Endodermal cell (in vitro differentiated cells): ENCODE results near the gene PDE4D. TPM values are rescaled to one million over a fixed set of nuclear protein-coding genes. Genes with fewer than 3 reads are reported as not detected.

Source experiments
- DNase-seq: peaks from one replicate; pipeline ENCODE4 v3.0.0-alpha.2; 2017
- H3K27ac ChIP-seq: 2 replicates; pipeline ENCODE4 v1.5.1; 2013; ENCODE audit warnings: mild to moderate bottlenecking, low read depth, low read length, moderate library complexity
- H3K27me3 ChIP-seq: 2 replicates; pipeline ENCODE4 v1.6.1; 2013; ENCODE audit warnings: mild to moderate bottlenecking, low read length, moderate library complexity; ENCODE audit not compliant: insufficient read depth, control insufficient read depth, poor library complexity, severe bottlenecking
- H3K36me3 ChIP-seq: 2 replicates; pipeline ENCODE4 v1.7.0; 2013; ENCODE audit warnings: mild to moderate bottlenecking, low read length, moderate library complexity; ENCODE audit not compliant: control insufficient read depth, insufficient read depth
- H3K4me1 ChIP-seq: one replicate; pipeline ENCODE4 v1.7.0; 2013; ENCODE audit warnings: low read length; ENCODE audit not compliant: control insufficient read depth, insufficient read depth
- H3K4me3 ChIP-seq: 2 replicates; pipeline ENCODE4 v1.5.1; 2013; ENCODE audit warnings: mild to moderate bottlenecking, low read length, moderate library complexity
- H3K9ac ChIP-seq: 2 replicates; pipeline ENCODE4 v1.6.1; 2013; ENCODE audit warnings: mild to moderate bottlenecking, low read length, moderate library complexity; ENCODE audit not compliant: poor library complexity, severe bottlenecking; ENCODE audit errors: extremely low read depth
- H3K9me3 ChIP-seq: 2 replicates; pipeline ENCODE4 v1.6.1; 2013; ENCODE audit warnings: mild to moderate bottlenecking, low read length, moderate library complexity; ENCODE audit not compliant: control insufficient read depth
- H3K27ac Mint-ChIP-seq: 2 replicates; pipeline ENCODE4 v1.8.0; 2020; ENCODE audit warnings: mixed read lengths
- H3K27me3 Mint-ChIP-seq: 2 replicates; pipeline ENCODE4 v1.8.0; 2021; ENCODE audit warnings: mild to moderate bottlenecking, mixed read lengths; ENCODE audit not compliant: insufficient read depth
- H3K36me3 Mint-ChIP-seq: 2 replicates; pipeline ENCODE4 v1.8.0; 2020; ENCODE audit warnings: low read depth, mixed read lengths
- H3K4me1 Mint-ChIP-seq: 2 replicates; pipeline ENCODE4 v1.8.0; 2020; ENCODE audit warnings: mixed read lengths
- H3K4me3 Mint-ChIP-seq: 2 replicates; pipeline ENCODE4 v1.8.0; 2020; ENCODE audit warnings: mild to moderate bottlenecking, moderate library complexity, mixed read lengths
- H3K9me3 Mint-ChIP-seq: 2 replicates; pipeline ENCODE4 v1.8.0; 2020; ENCODE audit warnings: mild to moderate bottlenecking, mixed read lengths
- WGBS, 2 experiments: methylation state at CpG; one replicate each; pipeline versions ENCODE4 v1.1.5 to v1.1.7; 2013; ENCODE audit warnings: missing lambda C conversion rate in 2 of 2, mixed read lengths in 1 of 2; ENCODE audit not compliant: insufficient coverage in 1 of 2, insufficient read length in 1 of 2; 5-methylcytosine and 5-hydroxymethylcytosine counted together
- total RNA-seq, 2 donors: library from RNA; stranded (reverse); fragmentation: NEBNext Ultra II Directional in 1 of 2; extraction: Animal tissue kit (Norgen Biotek cat#: 25700) in 1 of 2; gene quantifications; 2 replicates in 1 of 2; 3 replicates in 1 of 2; pipeline ENCODE4 v1.2.1, GENCODE V29; 2021
- TF ChIP-seq, protein P1 (sequence below): fragments of 200-600 bp; sonication (generic); conservative IDR thresholded peaks from 2 replicates; pipeline ENCODE4 v1.5.0; 2021; ENCODE audit warnings: antibody characterized with exemption, mild to moderate bottlenecking

PDE4D gene
- total RNA-seq, 2 donors from 2014 or later: 9.2 to 11.4 TPM

DNA sequence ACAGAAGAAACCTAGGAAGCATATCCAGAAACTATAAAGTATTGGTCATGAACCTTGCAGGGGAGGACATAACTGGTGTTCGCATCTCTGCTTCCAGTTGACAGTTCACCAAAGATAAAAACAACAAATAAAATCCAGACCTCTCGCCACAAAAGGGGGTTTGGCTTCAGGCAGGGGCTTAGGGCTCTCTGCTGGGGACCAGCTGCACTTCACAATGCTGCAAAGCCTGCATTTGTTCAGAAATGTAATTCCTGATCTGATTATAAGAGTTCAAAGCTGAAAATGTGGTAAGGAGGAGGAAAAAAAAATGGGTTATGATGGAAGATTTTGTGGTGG is 79.0 kb downstream of the PDE4D start:
- H3K4me3 Mint-ChIP-seq: no peak overlapping the region
- H3K27ac Mint-ChIP-seq: no peak overlapping the region

DNA sequence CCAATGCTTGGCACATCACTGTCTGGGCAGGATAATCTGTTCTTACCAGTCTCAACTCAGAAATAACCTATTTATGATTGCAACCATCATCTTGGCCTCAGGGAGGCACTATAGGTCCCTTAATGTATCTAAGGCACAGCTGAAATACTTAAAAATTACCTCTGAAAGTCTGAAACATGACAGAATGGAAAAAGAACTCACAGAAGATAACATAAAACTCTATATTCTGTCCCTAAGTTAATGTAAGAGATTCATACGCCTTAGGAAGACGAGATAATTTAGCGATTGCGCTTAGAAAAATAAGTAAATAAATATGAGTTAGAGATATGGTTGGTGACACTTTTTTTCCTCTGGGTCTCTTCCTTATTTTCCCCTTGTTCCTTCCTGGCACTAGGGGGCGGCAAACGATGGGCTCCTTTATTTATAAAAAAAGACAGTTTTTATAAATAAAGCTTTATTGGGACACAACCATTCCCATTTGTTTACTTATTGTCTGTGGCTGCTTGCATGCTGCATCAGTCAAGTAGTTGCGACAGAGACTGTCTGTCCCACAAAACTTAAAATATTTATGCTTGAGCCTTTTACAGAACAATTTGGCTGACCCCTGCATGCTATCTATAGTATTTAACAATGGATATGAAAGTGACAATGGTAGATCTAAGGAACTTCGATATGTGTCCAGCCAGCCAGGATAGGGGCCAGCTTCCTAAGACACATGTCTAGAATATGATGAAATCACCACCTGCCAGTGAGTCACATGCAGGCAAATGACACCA is 79.6 kb downstream of the PDE4D start:
- no peaks in the 10 kb centered on the region for H3K36me3 ChIP-seq
- peaks cover 14% of the 10 kb centered on the region for H3K9me3 Mint-ChIP-seq
- H3K4me3 Mint-ChIP-seq: no peak overlapping the region
- no peaks in the 10 kb centered on the region for H3K9me3 ChIP-seq
- DNase-seq: peak; percentile 73
- 31 to 100% methylated on average over 2 to 6 of the region's 8 CpGs for WGBS, 2 experiments
- no peaks in the 10 kb centered on the region for H3K27me3 ChIP-seq
- H3K4me1 ChIP-seq: no peaks in the 10 kb centered on the region
- H3K4me1 Mint-ChIP-seq: no peaks in the 10 kb centered on the region
- H3K27me3 Mint-ChIP-seq: peaks cover 18% of the 10 kb centered on the region
- H3K4me3 ChIP-seq: no peak overlapping the region
- no peaks in the 10 kb centered on the region for H3K36me3 Mint-ChIP-seq
- no peak overlapping the region for H3K9ac ChIP-seq
- H3K27ac Mint-ChIP-seq: no peak overlapping the region
- H3K27ac ChIP-seq: no peak overlapping the region
- TF ChIP-seq, protein P1, sequence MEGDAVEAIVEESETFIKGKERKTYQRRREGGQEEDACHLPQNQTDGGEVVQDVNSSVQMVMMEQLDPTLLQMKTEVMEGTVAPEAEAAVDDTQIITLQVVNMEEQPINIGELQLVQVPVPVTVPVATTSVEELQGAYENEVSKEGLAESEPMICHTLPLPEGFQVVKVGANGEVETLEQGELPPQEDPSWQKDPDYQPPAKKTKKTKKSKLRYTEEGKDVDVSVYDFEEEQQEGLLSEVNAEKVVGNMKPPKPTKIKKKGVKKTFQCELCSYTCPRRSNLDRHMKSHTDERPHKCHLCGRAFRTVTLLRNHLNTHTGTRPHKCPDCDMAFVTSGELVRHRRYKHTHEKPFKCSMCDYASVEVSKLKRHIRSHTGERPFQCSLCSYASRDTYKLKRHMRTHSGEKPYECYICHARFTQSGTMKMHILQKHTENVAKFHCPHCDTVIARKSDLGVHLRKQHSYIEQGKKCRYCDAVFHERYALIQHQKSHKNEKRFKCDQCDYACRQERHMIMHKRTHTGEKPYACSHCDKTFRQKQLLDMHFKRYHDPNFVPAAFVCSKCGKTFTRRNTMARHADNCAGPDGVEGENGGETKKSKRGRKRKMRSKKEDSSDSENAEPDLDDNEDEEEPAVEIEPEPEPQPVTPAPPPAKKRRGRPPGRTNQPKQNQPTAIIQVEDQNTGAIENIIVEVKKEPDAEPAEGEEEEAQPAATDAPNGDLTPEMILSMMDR: peak; percentile 92

More for the DNA sequence above, 79.0 kb downstream of the PDE4D start:
- H3K27me3 Mint-ChIP-seq: peaks cover 18% of the 10 kb centered on the region
- peaks cover 14% of the 10 kb centered on the region for H3K9me3 Mint-ChIP-seq
- H3K27me3 ChIP-seq: no peaks in the 10 kb centered on the region
- TF ChIP-seq, protein P1: no peak
- H3K4me1 ChIP-seq: no peaks in the 10 kb centered on the region
- H3K36me3 ChIP-seq: no peaks in the 10 kb centered on the region
- H3K9ac ChIP-seq: no peak overlapping the region
- no peak overlapping the region for H3K4me3 ChIP-seq
- DNase-seq: no peak
- WGBS, 2 experiments: 93 to 100% methylated on average over 1 to 2 of the region's 2 CpGs
- no peaks in the 10 kb centered on the region for H3K36me3 Mint-ChIP-seq
- H3K9me3 ChIP-seq: no peaks in the 10 kb centered on the region
- H3K27ac ChIP-seq: no peak overlapping the region
- H3K4me1 Mint-ChIP-seq: no peaks in the 10 kb centered on the region

DNA sequence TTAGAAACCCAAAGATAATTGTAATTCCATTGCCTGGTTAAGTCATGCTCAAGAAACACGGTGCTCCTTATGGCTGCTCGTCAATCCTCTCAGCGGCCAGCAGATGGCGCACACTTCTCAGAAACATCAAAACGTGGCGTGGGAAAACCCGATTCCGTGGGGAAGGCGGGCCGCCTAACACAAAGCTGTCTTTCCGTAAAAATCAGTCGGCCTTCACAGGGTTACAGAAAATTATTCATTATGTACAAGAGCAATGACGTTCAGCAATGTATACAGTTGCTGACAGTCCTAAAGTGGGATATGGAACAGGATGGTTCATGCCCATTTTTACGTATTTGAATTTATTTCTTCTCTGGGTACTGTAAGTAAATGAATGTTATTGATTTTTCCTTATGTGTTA is 83.5 kb downstream of the PDE4D start:
- H3K9me3 ChIP-seq: no peaks in the 10 kb centered on the region
- Mint-ChIP-seq H3K4me1 (peaks cover 11% of the 10 kb centered on the region), H3K4me3 (no peak overlapping the region), H3K27ac (no peak overlapping the region), H3K36me3 (no peaks in the 10 kb centered on the region), H3K27me3 (peaks cover 25% of the 10 kb centered on the region), H3K9me3 (peaks cover 14% of the 10 kb centered on the region)
- TF ChIP-seq, protein P1: peak; percentile 94
- H3K9ac ChIP-seq: no peak overlapping the region
- no peaks in the 10 kb centered on the region for H3K27me3 ChIP-seq
- H3K4me1 ChIP-seq: no peaks in the 10 kb centered on the region
- no peak overlapping the region for H3K4me3 ChIP-seq
- WGBS, 2 experiments: 7 to 10% methylated on average over 14 of the region's 14 CpGs
- H3K27ac ChIP-seq: no peak overlapping the region
- DNase-seq: peak; percentile 78
- no peaks in the 10 kb centered on the region for H3K36me3 ChIP-seq
